Keratinocyte (primary cell): ENCODE data around the gene CFHR4. TPM values are rescaled to one million over a fixed set of nuclear protein-coding genes. Genes with fewer than 3 reads are reported as not detected.

Experiments used
- DNase-seq: peaks from one replicate; pipeline ENCODE4 v3.0.0-alpha.2; 2011; ENCODE audit warnings: low read depth, missing footprints, low spot score
- FAIRE-seq: peaks from 2 replicates; lab custom pipeline; 2011; peaks lifted over from hg19 to GRCh38; lab: Jason Lieb, UNC
- H2AFZ ChIP-seq: 2 replicates; pipeline ENCODE4 v1.6.0; 2012; ENCODE audit warnings: low read length, control low read depth, inconsistent platforms; ENCODE audit not compliant: control insufficient read depth
- H3K27ac ChIP-seq: 2 replicates; pipeline ENCODE4 v1.5.1; 2011; ENCODE audit warnings: low read length; ENCODE audit not compliant: control insufficient read depth, insufficient read depth
- H3K27me3 ChIP-seq: 3 replicates; pipeline ENCODE4 v1.6.0; 2011; ENCODE audit warnings: low read length; ENCODE audit not compliant: control insufficient read depth, insufficient read depth; ENCODE audit errors: extremely low read depth
- H3K36me3 ChIP-seq, 2 experiments: 2 replicates in 1 of 2; 3 replicates in 1 of 2; pipeline ENCODE4 v1.5.1; 2011; ENCODE audit warnings: low read length in 2 of 2, mild to moderate bottlenecking in 1 of 2; ENCODE audit not compliant: control insufficient read depth in 2 of 2, insufficient read depth in 2 of 2; ENCODE audit errors: extremely low read depth in 1 of 2
- H3K4me1 ChIP-seq: 3 replicates; pipeline ENCODE4 v1.5.1; 2011; ENCODE audit warnings: low read length; ENCODE audit not compliant: control insufficient read depth, insufficient read depth; ENCODE audit errors: extremely low read depth
- H3K4me2 ChIP-seq: 3 replicates; pipeline ENCODE4 v1.6.0; 2011; ENCODE audit warnings: low read depth, low read length; ENCODE audit not compliant: control insufficient read depth, insufficient read depth; ENCODE audit errors: extremely low read depth
- H3K4me3 ChIP-seq, 3 experiments: fragments of 200-600 bp in 1 of 3; sonication (generic) in 1 of 3; 2 replicates in 2 of 3; 3 replicates in 1 of 3; pipeline ENCODE4 v1.5.1; 2011 to 2016; ENCODE audit warnings: low read length in 3 of 3, mild to moderate bottlenecking in 3 of 3, control low read depth in 2 of 3, inconsistent platforms in 1 of 3, low read depth in 1 of 3, mixed read lengths in 1 of 3, mixed run types in 1 of 3, moderate library complexity in 1 of 3; ENCODE audit not compliant: control insufficient read depth in 2 of 3, insufficient read depth in 2 of 3; ENCODE audit errors: extremely low read depth in 1 of 3
- H3K79me2 ChIP-seq: 2 replicates; pipeline ENCODE4 v1.6.0; 2012; ENCODE audit warnings: low read length; ENCODE audit not compliant: control insufficient read depth, insufficient read depth
- H3K9ac ChIP-seq: 3 replicates; pipeline ENCODE4 v1.6.0; 2011; ENCODE audit warnings: low read length; ENCODE audit not compliant: control insufficient read depth, insufficient read depth; ENCODE audit errors: extremely low read depth
- H3K9me1 ChIP-seq: 3 replicates; pipeline ENCODE4 v1.6.0; 2011; ENCODE audit warnings: low read length; ENCODE audit not compliant: control insufficient read depth, insufficient read depth; ENCODE audit errors: extremely low read depth
- H3K9me3 ChIP-seq: 2 replicates; pipeline ENCODE4 v1.5.1; 2012; ENCODE audit warnings: low read depth, low read length; ENCODE audit not compliant: control insufficient read depth
- H4K20me1 ChIP-seq: 3 replicates; pipeline ENCODE4 v1.6.0; 2011; ENCODE audit warnings: low read length; ENCODE audit not compliant: control insufficient read depth, insufficient read depth; ENCODE audit errors: extremely low read depth
- EZH2 ChIP-seq: IDR thresholded peaks from one replicate; pipeline ENCODE4 v1.6.1; 2012; ENCODE audit warnings: inconsistent platforms, mild to moderate bottlenecking, low read length, moderate library complexity
- dilution Hi-C: fragments of 300-500 bp; cut with MboI; formaldehyde crosslinking; loops from one replicate; pipeline ENCODE4 v1.7.0; 2020; ENCODE audit warnings: low sequenced_read_pairs; ENCODE audit not compliant: extremely low pct_ligation_motif_present
- polyA plus RNA-seq, 5 experiments: library from polyadenylated mRNA; depleted of rRNA in 3 of 5; stranded (reverse) in 3 of 5; stranded (forward) in 1 of 5; unstranded in 1 of 5; fragments of >200 nt; gene quantifications; 1 replicate in 1 of 5; 2 replicates in 3 of 5; 3 replicates in 1 of 5; pipeline versions ENCODE4 v1.2.1 to v1.2.3, GENCODE V29; 2011 to 2012; ENCODE audit warnings: missing spikeins in 2 of 5, low read depth in 1 of 5, low replicate concordance in 1 of 5
- TF ChIP-seq, protein P1 (sequence below), 3 experiments: IDR thresholded peaks in 1 of 3; conservative IDR thresholded peaks in 1 of 3; optimal IDR thresholded peaks in 1 of 3; 2 replicates in 2 of 3; 3 replicates in 1 of 3; pipeline versions ENCODE3 to v1.5.1; 2011; ENCODE audit warnings: low read length in 3 of 3, mild to moderate bottlenecking in 3 of 3, moderate library complexity in 2 of 3, control low read depth in 1 of 3, inconsistent platforms in 1 of 3; ENCODE audit not compliant: insufficient read depth in 2 of 3; ENCODE audit errors: extremely low read depth in 1 of 3

CFHR4 gene
- polyA plus RNA-seq, 1 donor (not counting 4 experiments of a cell fraction or from before 2014, with no cell fraction given) = not detected

DNA sequence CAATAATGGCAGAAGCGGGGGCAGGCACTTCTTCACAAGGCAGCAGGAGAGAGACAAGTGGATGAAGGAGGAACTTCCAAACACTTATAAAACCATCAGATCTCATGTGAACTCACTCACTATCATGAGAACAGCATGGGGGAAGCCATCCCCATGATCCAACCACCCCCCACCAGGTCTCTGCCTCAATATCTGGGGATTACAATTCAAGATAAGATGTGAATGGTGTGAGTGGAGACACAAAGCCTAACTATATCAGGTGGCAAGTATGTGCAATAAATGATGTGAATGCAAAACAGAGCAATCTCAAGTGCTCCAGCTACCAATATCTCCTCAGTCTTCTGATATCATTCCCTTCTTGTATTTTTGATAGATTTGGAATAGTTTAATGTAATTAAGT lies 68.1 kb downstream of the CFHR4 start:
- Histone ChIP-seq H3K9ac (no peak overlapping the region), H3K4me2 (no peak overlapping the region), H4K20me1 (no peaks in the 10 kb centered on the region), H3K9me1 (no peaks in the 10 kb centered on the region), H2AFZ (no peak overlapping the region), H3K27ac (no peak overlapping the region), H3K4me3 (no peak overlapping the region), H3K79me2 (no peaks in the 10 kb centered on the region), H3K36me3 (no peaks in the 10 kb centered on the region), H3K9me3 (no peaks in the 10 kb centered on the region), H3K27me3 (no peaks in the 10 kb centered on the region), H3K4me1 (no peaks in the 10 kb centered on the region)
- dilution Hi-C loops = no loop called here
- no peak for DNase-seq
- no peak for FAIRE-seq
- TF ChIP-seq EZH2 = no peak
- TF ChIP-seq, protein P1, sequence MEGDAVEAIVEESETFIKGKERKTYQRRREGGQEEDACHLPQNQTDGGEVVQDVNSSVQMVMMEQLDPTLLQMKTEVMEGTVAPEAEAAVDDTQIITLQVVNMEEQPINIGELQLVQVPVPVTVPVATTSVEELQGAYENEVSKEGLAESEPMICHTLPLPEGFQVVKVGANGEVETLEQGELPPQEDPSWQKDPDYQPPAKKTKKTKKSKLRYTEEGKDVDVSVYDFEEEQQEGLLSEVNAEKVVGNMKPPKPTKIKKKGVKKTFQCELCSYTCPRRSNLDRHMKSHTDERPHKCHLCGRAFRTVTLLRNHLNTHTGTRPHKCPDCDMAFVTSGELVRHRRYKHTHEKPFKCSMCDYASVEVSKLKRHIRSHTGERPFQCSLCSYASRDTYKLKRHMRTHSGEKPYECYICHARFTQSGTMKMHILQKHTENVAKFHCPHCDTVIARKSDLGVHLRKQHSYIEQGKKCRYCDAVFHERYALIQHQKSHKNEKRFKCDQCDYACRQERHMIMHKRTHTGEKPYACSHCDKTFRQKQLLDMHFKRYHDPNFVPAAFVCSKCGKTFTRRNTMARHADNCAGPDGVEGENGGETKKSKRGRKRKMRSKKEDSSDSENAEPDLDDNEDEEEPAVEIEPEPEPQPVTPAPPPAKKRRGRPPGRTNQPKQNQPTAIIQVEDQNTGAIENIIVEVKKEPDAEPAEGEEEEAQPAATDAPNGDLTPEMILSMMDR (optimal IDR thresholded peaks at IDR 0.05 in 1 of 3, IDR thresholded peaks at IDR 0.05 in 1 of 3, conservative IDR thresholded peaks at IDR 0.05 in 1 of 3; ENCODE audit: extremely low read depth in 1 of 3, insufficient read depth in 2 of 3, low read length in 3 of 3) = no peak

DNA sequence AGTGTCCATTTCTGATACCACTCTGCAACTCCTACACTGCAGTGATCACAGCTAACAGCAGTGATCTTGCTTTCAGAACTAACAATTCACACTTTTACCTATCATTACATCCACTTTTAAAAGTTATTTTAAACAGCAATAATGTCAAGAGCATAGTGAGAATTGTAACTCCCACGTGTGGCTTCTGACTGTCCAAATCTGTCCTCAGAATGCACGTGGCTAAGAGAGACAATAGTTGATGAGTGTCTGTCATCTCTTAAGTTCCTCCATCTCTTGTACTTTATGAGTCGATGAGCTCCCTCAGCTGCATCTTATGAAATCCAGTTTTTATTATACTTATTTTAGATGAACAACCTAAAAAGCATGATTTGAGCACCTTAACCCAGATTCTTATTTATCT lies 73.0 kb downstream of the CFHR4 start:
- H2AFZ ChIP-seq = no peak overlapping the region
- no peaks in the 10 kb centered on the region for H3K27me3 ChIP-seq
- H3K9ac ChIP-seq = no peak overlapping the region
- DNase-seq (no peak), FAIRE-seq (no peak)
- H4K20me1 ChIP-seq = no peaks in the 10 kb centered on the region
- dilution Hi-C loops = no loop called here
- TF ChIP-seq, protein P1 (optimal IDR thresholded peaks at IDR 0.05 in 1 of 3, IDR thresholded peaks at IDR 0.05 in 1 of 3, conservative IDR thresholded peaks at IDR 0.05 in 1 of 3; ENCODE audit: extremely low read depth in 1 of 3, insufficient read depth in 2 of 3, low read length in 3 of 3) = no peak
- no peak for TF ChIP-seq EZH2
- no peaks in the 10 kb centered on the region for H3K9me1 ChIP-seq
- H3K4me2 ChIP-seq = no peak overlapping the region
- no peak overlapping the region for H3K27ac ChIP-seq
- no peaks in the 10 kb centered on the region for H3K79me2 ChIP-seq
- no peaks in the 10 kb centered on the region for H3K9me3 ChIP-seq
- H3K4me3 ChIP-seq = no peak overlapping the region
- no peaks in the 10 kb centered on the region for H3K4me1 ChIP-seq
- no peaks in the 10 kb centered on the region for H3K36me3 ChIP-seq

Other genes with a start within 250 kb of the CFHR4 start
- 1.7 to 7.4 TPM (median 3.7 TPM) in 3 replicates for gene CFH, start 236.0 kb upstream of the CFHR4 start, polyA plus RNA-seq
- gene CFHR3, start 113.2 kb upstream of the CFHR4 start, polyA plus RNA-seq = not detected in 3 replicates
- gene CFHR1, start 68.3 kb upstream of the CFHR4 start, polyA plus RNA-seq = not detected in 3 replicates
- not detected in 3 replicates for gene CFHR2, start 55.7 kb downstream of the CFHR4 start, polyA plus RNA-seq
- gene CFHR5, start 89.5 kb downstream of the CFHR4 start, polyA plus RNA-seq = not detected in 3 replicates
- not detected in 3 replicates for gene F13B, start 179.2 kb downstream of the CFHR4 start, polyA plus RNA-seq